Middle frontal gyrus (tissue), 1 donor: Measurements from ENCODE around the gene TBC1D22A.
"Not testable (repeated sequence)": the region's sequence is repeated elsewhere in the genome, so short reads cannot be mapped to it uniquely, and the experiment has no call there.

ENCODE experiments used
- DNase-seq: peaks from one replicate; pipeline ENCODE4 v3.0.0-alpha.2; 2015; ENCODE audit warnings: low spot score; ENCODE audit errors: extremely low spot score

The TBC1D22A gene

GRCh38 chr22:47164514-47165337, 402.3 kb downstream of the TBC1D22A start:
- DNase-seq, result no peak

- DNase-seq, result no peak
These were observed 403.0 kb downstream of the TBC1D22A start for GRCh38 chr22:47165338-47166032.

- DNase-seq, result no peak
These were observed 403.6 kb downstream of the TBC1D22A start for GRCh38 chr22:47166033-47166404.

- no peak for DNase-seq
These were observed 404.1 kb downstream of the TBC1D22A start for GRCh38 chr22:47166446-47167016.

- DNase-seq, result no peak
These were observed 404.6 kb downstream of the TBC1D22A start for GRCh38 chr22:47167056-47167455.

- DNase-seq, result not testable (repeated sequence)
These were observed 405.5 kb downstream of the TBC1D22A start for GRCh38 chr22:47167921-47168320.

GRCh38 chr22:47168441-47168840, 406.0 kb downstream of the TBC1D22A start:
- DNase-seq, result no peak

GRCh38 chr22:47168900-47169800, 406.7 kb downstream of the TBC1D22A start:
- no peak for DNase-seq

GRCh38 chr22:47169801-47170140, 407.3 kb downstream of the TBC1D22A start:
- no peak for DNase-seq

GRCh38 chr22:47170511-47171440, 408.3 kb downstream of the TBC1D22A start:
- DNase-seq, result not testable (repeated sequence)

GRCh38 chr22:47171441-47172221, 409.2 kb downstream of the TBC1D22A start:
- no peak for DNase-seq

GRCh38 chr22:47172771-47173534, 410.5 kb downstream of the TBC1D22A start:
- DNase-seq, result no peak

GRCh38 chr22:47173535-47174021, 411.1 kb downstream of the TBC1D22A start:
- no peak for DNase-seq

GRCh38 chr22:47174096-47174495, 411.6 kb downstream of the TBC1D22A start:
- DNase-seq, result no peak

GRCh38 chr22:47174671-47175112, 412.2 kb downstream of the TBC1D22A start:
- DNase-seq, result no peak

- no peak for DNase-seq
These were observed 412.9 kb downstream of the TBC1D22A start for GRCh38 chr22:47175151-47176025.

GRCh38 chr22:47176026-47176389, 413.6 kb downstream of the TBC1D22A start:
- no peak for DNase-seq
